HEK293 (cell line): ENCODE measurements around the gene CSGALNACT2.

Source experiments
- CTCF ChIA-PET: fragments of 350-600 bp; formaldehyde crosslinking; extraction: SDS; loops from one replicate; lab custom pipeline; 2021; ENCODE audit warnings: antibody characterized with exemption; lab: Yijun Ruan, JAX
- POLR2A ChIA-PET: fragments of 300-600 bp; formaldehyde crosslinking; extraction: SDS; loops from one replicate; lab custom pipeline; 2020; ENCODE audit warnings: antibody characterized with exemption, inconsistent platforms; lab: Yijun Ruan, JAX
- H3K27ac ChIP-seq: fragments of 200-500 bp; sonication (Bioruptor generic); 2 replicates; pipeline ENCODE4 v1.5.1; 2014; ENCODE audit warnings: low read depth, low read length, control low read depth, inconsistent platforms; ENCODE audit errors: extremely low read depth
- H3K36me3 ChIP-seq, 2 experiments: fragments of 200-500 bp in 1 of 2; sonication (Bioruptor generic) in 1 of 2; 1 replicate in 1 of 2; 2 replicates in 1 of 2; pipeline ENCODE4 v1.5.1; 2014 to 2017; ENCODE audit warnings: inconsistent platforms in 2 of 2, low read length in 2 of 2; ENCODE audit not compliant: control insufficient read depth in 2 of 2, insufficient read depth in 1 of 2
- H3K4me1 ChIP-seq: fragments of 200-500 bp; sonication (Bioruptor generic); 2 replicates; pipeline ENCODE4 v1.5.1; 2014; ENCODE audit warnings: mild to moderate bottlenecking, low read length, inconsistent platforms; ENCODE audit not compliant: control insufficient read depth, insufficient read depth
- H3K4me3 ChIP-seq: 2 replicates; pipeline ENCODE4 v1.5.1; 2011; ENCODE audit warnings: low read depth, mild to moderate bottlenecking, control low read depth, low read length, moderate library complexity
- H3K9me3 ChIP-seq: fragments of 200-500 bp; sonication (Bioruptor generic); 2 replicates; pipeline ENCODE4 v1.5.1; 2014; ENCODE audit warnings: low read depth, low read length, inconsistent platforms; ENCODE audit not compliant: control insufficient read depth, insufficient read depth
- GLI2 ChIP-seq: fragments of 450-650 bp; formaldehyde crosslinking; IDR thresholded peaks from 2 replicates; pipeline ENCODE4; 2017; ENCODE audit warnings: missing biosample characterization, missing genetic modification characterization, low read depth, borderline replicate concordance
- GLIS2 ChIP-seq: fragments of 450-650 bp; formaldehyde crosslinking; IDR thresholded peaks from 2 replicates; pipeline ENCODE4 v1.5.1; 2016; ENCODE audit warnings: missing biosample characterization, missing genetic modification characterization
- PRDM10 ChIP-seq: fragments of 450-650 bp; formaldehyde crosslinking; IDR thresholded peaks from 2 replicates; pipeline ENCODE4 v1.5.1; 2016; ENCODE audit warnings: missing biosample characterization, missing genetic modification characterization
- REPIN1 ChIP-seq: fragments of 450-650 bp; formaldehyde crosslinking; IDR thresholded peaks from 2 replicates; pipeline ENCODE4 v1.5.1; 2017; ENCODE audit warnings: missing biosample characterization, missing genetic modification characterization, low read depth
- REST ChIP-seq: fragments of 450-650 bp; formaldehyde crosslinking; IDR thresholded peaks from 2 replicates; pipeline ENCODE4 v1.5.1; 2016; ENCODE audit warnings: missing biosample characterization, missing genetic modification characterization
- SALL2 ChIP-seq: fragments of 450-650 bp; formaldehyde crosslinking; IDR thresholded peaks from 2 replicates; pipeline ENCODE4 v1.5.0; 2017; ENCODE audit warnings: missing biosample characterization, mild to moderate bottlenecking, missing genetic modification characterization, borderline replicate concordance
- ZBTB1 ChIP-seq: fragments of 450-650 bp; formaldehyde crosslinking; IDR thresholded peaks from 2 replicates; pipeline ENCODE4 v1.5.1; 2016; ENCODE audit warnings: missing biosample characterization, missing genetic modification characterization
- ZBTB44 ChIP-seq: fragments of 450-650 bp; IDR thresholded peaks from 2 replicates; pipeline ENCODE4 v1.5.1; 2018; ENCODE audit warnings: missing biosample characterization, mild to moderate bottlenecking, missing genetic modification characterization
- ZBTB48 ChIP-seq: fragments of 450-650 bp; formaldehyde crosslinking; IDR thresholded peaks from 2 replicates; pipeline ENCODE4 v1.5.1; 2016; ENCODE audit warnings: missing biosample characterization, missing genetic modification characterization
- ZBTB7A ChIP-seq: fragments of 450-650 bp; formaldehyde crosslinking; IDR thresholded peaks from 2 replicates; pipeline ENCODE4 v1.5.1; 2016; ENCODE audit warnings: low read depth, missing biosample characterization, missing genetic modification characterization
- ZBTB8A ChIP-seq: fragments of 450-650 bp; formaldehyde crosslinking; IDR thresholded peaks from 2 replicates; pipeline ENCODE4 v1.5.1; 2016; ENCODE audit warnings: missing biosample characterization, missing genetic modification characterization
- ZFP69B ChIP-seq: fragments of 450-650 bp; formaldehyde crosslinking; IDR thresholded peaks from 2 replicates; pipeline ENCODE4 v1.5.1; 2016; ENCODE audit warnings: missing biosample characterization, missing genetic modification characterization
- ZIC2 ChIP-seq: fragments of 450-650 bp; formaldehyde crosslinking; IDR thresholded peaks from 2 replicates; pipeline ENCODE4 v1.5.1; 2016; ENCODE audit warnings: missing biosample characterization, missing genetic modification characterization
- ZNF155 ChIP-seq: fragments of 450-650 bp; formaldehyde crosslinking; IDR thresholded peaks from 2 replicates; pipeline ENCODE4 v1.5.1; 2016; ENCODE audit warnings: missing biosample characterization, missing genetic modification characterization
- ZNF169 ChIP-seq: fragments of 450-650 bp; formaldehyde crosslinking; IDR thresholded peaks from 2 replicates; pipeline ENCODE4 v1.5.1; 2016; ENCODE audit warnings: missing biosample characterization, missing genetic modification characterization
- ZNF324 ChIP-seq: fragments of 450-650 bp; formaldehyde crosslinking; IDR thresholded peaks from 2 replicates; pipeline ENCODE4 v1.5.1; 2016; ENCODE audit warnings: missing biosample characterization, missing genetic modification characterization
- ZNF394 ChIP-seq: fragments of 450-650 bp; formaldehyde crosslinking; IDR thresholded peaks from 2 replicates; pipeline ENCODE4 v1.5.1; 2016; ENCODE audit warnings: missing biosample characterization, missing genetic modification characterization, mild to moderate bottlenecking, moderate library complexity, borderline replicate concordance
- ZNF426 ChIP-seq: fragments of 450-650 bp; formaldehyde crosslinking; IDR thresholded peaks from 2 replicates; pipeline ENCODE4 v1.5.1; 2017; ENCODE audit warnings: missing biosample characterization, missing genetic modification characterization, mild to moderate bottlenecking, inconsistent platforms, moderate library complexity
- ZNF530 ChIP-seq: fragments of 450-650 bp; formaldehyde crosslinking; IDR thresholded peaks from 2 replicates; pipeline ENCODE4 v1.5.1; 2016; ENCODE audit warnings: low read depth, missing biosample characterization, missing genetic modification characterization
- ZNF549 ChIP-seq: fragments of 450-650 bp; IDR thresholded peaks from 2 replicates; pipeline ENCODE4 v1.5.1; 2018; ENCODE audit warnings: missing biosample characterization, missing genetic modification characterization, mild to moderate bottlenecking, inconsistent platforms, moderate library complexity
- ZNF623 ChIP-seq: fragments of 450-650 bp; formaldehyde crosslinking; IDR thresholded peaks from 2 replicates; pipeline ENCODE4 v1.5.1; 2016; ENCODE audit warnings: missing biosample characterization, missing genetic modification characterization
- ZNF837 ChIP-seq: fragments of 450-650 bp; formaldehyde crosslinking; IDR thresholded peaks from 2 replicates; pipeline ENCODE4 v1.5.1; 2016; ENCODE audit warnings: missing biosample characterization, missing genetic modification characterization
- TF ChIP-seq, protein P1 (sequence below): fragments of 450-650 bp; formaldehyde crosslinking; IDR thresholded peaks from 2 replicates; pipeline ENCODE4 v1.5.1; 2016; ENCODE audit warnings: missing biosample characterization, missing genetic modification characterization, low read depth

Gene CSGALNACT2

DNA sequence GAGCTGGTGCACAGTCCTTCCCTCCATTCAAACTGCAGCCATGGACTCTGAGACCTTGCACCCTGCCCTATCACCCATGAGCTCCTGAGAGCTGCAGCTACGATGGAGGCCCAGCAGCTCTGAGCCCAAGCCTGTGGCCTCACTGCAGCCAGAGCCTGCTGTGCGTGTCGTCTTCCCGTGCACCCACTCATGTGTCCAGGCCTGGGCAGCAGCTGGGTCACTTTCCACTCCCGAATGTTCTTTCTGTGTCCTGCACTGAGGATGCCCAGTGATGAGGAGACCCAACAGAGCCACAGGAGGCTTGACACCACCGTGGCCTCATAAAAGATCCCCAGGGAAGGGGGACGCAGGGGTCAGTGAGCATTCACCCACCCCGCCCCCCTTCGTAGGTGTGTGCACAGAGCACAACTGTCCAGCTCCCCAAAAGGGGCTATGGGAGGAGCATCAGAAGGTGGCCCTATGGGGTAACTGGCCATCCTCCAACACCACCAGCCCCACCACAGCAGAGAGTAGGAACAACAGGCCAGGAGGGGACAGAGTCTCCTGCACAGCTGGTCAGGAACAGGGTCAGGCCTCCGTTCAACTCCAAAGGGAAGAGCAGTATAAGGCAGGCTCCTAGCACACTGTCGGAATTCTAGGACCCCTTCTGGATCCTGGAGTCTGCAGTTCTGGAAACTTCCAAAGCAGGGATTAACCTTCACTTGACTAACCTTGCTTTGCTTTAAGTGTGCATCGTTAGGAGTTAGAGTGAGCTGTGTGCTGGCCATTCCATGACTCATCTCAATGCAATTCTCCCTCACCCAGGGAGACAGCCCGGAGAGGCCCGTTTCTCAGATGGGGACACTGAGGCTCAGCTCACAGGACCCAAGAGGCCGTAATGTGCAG, 76.1 kb downstream of the CSGALNACT2 start:
- Histone ChIP-seq H3K4me1 (no peaks in the 10 kb centered on the region), H3K36me3 (no peaks in the 10 kb centered on the region), H3K27ac (no peak overlapping the region), H3K9me3 (no peaks in the 10 kb centered on the region), H3K4me3 (no peak overlapping the region)
- CTCF ChIA-PET, result interaction anchor here (0.9 to 3.1 kb wide), 2 partner anchors 10 to 17 kb away, joined by 3 to 18 read pairs; no protein-coding TSS in a partner anchor
- TF ChIP-seq GLIS2 (tag by site-specific recombination), result no peak
- no peak for TF ChIP-seq ZNF169 (tag by site-specific recombination)
- TF ChIP-seq ZFP69B, result no peak
- no peak for TF ChIP-seq GLI2 (tag by site-specific recombination)
- TF ChIP-seq ZNF623 (tag by site-specific recombination), result no peak
- no peak for TF ChIP-seq ZNF549 (tag by site-specific recombination)
- TF ChIP-seq ZBTB1 (tag by site-specific recombination), result no peak
- no peak for TF ChIP-seq SALL2
- no peak for TF ChIP-seq REST (tag by site-specific recombination)
- no peak for TF ChIP-seq ZBTB44 (tag by site-specific recombination)
- no peak for TF ChIP-seq ZNF394 (tag by site-specific recombination)
- no peak for TF ChIP-seq ZNF530
- no peak for TF ChIP-seq ZNF426 (tag by site-specific recombination)
- no peak for TF ChIP-seq PRDM10 (tag by site-specific recombination)
- POLR2A ChIA-PET, result no interaction called here

DNA sequence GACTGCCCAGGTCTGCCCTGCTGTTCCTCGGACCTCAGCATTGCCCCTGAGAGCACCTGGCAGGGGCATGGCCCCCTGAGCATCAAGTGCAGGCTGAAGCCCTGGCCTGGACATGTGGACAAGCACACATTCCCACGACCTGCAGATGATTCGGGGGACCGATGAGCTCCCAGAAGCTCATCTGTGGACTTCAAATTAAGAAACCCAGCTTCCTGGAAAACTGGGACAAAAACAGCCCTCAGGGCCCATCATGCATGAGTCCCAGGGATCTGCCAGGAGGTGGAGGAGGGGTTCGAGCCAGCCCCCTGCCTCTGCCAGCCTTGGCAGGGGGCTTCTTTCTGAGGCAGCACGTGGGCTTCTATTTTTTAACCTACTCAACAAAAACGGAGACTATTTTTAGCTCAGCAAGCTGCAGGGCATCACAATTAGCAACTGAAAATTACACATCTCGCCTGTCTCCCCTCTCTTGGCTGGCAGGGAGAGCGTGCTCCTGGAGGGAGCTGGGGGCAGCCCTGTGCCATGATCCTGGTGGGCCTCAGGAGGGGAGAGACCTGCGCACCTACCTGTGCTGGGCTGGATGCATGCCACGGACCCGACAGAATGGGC, 76.8 kb downstream of the CSGALNACT2 start:
- ChIA-PET CTCF (interaction anchor here (0.9 to 3.1 kb wide), 2 partner anchors 11 to 18 kb away, joined by 3 to 18 read pairs; no protein-coding TSS in a partner anchor), POLR2A (no interaction called here)
- H3K4me3 ChIP-seq, result no peak overlapping the region
- H3K36me3 ChIP-seq, result no peaks in the 10 kb centered on the region
- no peaks in the 10 kb centered on the region for H3K9me3 ChIP-seq
- H3K4me1 ChIP-seq, result no peaks in the 10 kb centered on the region
- no peak overlapping the region for H3K27ac ChIP-seq
- TF ChIP-seq ZNF155 (tag by site-specific recombination) (no peak), REPIN1 (no peak), ZNF324 (tag by site-specific recombination) (no peak), ZNF837 (tag by site-specific recombination) (no peak), ZBTB7A (tag by site-specific recombination) (no peak), ZBTB8A (no peak), ZNF394 (tag by site-specific recombination) (no peak), ZBTB48 (tag by site-specific recombination) (no peak), ZIC2 (no peak)
- TF ChIP-seq, protein P1, sequence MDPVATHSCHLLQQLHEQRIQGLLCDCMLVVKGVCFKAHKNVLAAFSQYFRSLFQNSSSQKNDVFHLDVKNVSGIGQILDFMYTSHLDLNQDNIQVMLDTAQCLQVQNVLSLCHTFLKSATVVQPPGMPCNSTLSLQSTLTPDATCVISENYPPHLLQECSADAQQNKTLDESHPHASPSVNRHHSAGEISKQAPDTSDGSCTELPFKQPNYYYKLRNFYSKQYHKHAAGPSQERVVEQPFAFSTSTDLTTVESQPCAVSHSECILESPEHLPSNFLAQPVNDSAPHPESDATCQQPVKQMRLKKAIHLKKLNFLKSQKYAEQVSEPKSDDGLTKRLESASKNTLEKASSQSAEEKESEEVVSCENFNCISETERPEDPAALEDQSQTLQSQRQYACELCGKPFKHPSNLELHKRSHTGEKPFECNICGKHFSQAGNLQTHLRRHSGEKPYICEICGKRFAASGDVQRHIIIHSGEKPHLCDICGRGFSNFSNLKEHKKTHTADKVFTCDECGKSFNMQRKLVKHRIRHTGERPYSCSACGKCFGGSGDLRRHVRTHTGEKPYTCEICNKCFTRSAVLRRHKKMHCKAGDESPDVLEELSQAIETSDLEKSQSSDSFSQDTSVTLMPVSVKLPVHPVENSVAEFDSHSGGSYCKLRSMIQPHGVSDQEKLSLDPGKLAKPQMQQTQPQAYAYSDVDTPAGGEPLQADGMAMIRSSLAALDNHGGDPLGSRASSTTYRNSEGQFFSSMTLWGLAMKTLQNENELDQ (tag by site-specific recombination), result no peak
